HG03378 (cell line): ENCODE results near the gene PPP1R9B.

ENCODE experiments used
- ATAC-seq: cut with Tn5 transposase; IDR thresholded peaks from one replicate; pipeline ENCODE4 v1.9.1; 2021; ENCODE audit warnings: mild to moderate bottlenecking, moderate library complexity; ENCODE audit not compliant: unreplicated experiment

Gene PPP1R9B

DNA sequence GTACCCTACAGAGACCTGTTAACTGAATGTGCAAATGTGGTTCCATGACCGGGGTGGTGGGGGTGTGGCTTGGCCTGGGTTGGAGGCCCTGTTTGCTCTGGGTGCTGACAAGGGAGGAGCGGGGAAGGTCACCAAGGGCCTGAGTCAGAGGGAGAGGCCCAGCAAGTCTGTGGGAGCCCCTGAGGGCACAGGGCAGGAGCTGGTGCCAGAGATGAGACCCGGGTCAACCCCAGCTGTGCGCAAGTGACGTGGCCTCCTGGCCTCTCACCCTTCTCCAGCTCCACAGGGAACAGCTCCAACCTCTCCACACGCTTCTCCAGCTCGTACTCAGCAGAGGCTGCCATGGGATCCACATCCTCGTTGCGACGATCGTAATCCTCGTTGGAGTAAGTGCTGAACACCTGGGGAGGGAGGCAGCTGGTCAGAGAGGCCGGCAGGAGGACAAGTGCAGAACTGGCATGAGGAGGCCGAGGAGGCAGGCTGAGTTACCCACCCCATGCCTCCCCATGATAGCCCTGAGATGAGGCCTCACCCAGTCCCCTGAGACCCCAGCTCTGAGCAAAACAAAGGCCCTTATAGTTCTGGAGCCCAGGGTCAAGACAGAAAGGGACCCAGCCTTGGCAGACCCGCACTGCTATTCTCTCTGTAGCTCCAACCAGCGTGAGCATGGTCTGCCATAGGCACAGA lies 5.5 kb downstream of the PPP1R9B start:
- ATAC-seq: no peak

DNA sequence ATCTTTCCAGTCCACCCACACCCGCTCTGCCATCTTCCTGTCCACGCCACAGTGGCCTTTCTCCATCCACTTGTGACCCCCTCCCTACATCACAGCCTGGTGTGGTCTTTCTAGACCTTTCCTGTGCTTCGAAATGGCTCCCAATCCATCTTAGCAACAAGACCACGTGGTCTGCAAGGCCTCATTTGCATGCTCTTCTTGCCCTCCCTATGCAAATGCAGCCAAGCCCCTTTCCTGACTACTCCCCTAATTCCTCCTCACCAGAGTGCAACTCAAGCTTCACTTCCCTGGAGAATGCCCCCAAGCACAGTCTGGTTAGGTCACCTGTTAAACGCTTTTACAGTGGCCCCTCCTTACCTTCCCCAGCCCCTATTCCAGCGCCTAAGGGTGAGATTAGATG lies 6.1 kb downstream of the PPP1R9B start:
- no peak for ATAC-seq

DNA sequence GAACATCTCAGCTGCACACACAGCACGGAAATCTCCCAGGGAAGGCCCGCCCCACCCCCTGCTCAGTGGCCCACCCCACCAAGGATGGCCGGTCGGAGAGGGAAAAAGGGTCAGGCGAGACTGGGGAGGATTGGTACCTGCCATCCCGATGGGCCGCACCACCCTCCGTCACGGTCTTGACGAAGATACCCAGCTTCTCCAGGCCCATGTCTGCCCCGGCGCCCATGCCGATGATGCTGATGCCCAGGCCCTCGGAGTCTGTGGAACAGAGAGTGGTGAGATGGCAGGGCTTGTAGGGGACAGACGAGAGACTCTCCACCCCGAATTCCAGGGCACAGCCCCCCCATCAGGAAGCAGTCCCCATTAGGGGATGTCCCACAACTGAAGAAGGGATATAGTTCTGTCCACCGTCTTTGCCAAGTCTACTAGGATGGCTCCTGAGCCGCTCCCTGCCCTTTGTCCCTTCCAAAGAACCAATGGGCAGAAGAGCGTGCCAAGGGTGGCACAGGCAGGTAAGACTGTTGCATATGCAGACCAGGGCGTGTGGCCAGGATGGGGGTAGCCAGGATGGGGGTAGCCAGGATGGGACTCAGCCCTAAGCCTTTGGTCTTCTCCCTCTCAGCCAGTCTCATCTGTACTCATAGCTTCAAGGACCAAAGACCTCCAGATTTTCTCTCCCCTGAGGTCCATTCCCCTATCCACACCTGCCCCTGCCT lies 6.9 kb downstream of the PPP1R9B start:
- no peak for ATAC-seq

DNA sequence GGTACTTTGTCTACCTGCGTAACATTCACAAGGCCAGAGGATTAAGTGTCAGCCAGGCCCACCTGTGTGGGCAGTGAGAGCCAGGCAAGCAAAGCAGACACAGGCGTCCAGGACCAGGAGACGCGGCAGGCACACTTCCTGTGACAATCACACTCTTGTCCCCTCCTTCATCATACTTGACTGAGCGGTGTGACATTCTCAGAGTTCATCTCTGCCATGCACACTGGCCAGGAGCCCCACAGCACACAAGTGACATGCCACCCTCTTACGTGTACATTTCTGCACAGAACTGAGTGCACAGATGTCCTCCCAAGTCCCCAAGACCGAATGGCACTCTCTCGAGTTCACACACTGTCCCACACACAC lies 8.7 kb downstream of the PPP1R9B start:
- no peak for ATAC-seq

DNA sequence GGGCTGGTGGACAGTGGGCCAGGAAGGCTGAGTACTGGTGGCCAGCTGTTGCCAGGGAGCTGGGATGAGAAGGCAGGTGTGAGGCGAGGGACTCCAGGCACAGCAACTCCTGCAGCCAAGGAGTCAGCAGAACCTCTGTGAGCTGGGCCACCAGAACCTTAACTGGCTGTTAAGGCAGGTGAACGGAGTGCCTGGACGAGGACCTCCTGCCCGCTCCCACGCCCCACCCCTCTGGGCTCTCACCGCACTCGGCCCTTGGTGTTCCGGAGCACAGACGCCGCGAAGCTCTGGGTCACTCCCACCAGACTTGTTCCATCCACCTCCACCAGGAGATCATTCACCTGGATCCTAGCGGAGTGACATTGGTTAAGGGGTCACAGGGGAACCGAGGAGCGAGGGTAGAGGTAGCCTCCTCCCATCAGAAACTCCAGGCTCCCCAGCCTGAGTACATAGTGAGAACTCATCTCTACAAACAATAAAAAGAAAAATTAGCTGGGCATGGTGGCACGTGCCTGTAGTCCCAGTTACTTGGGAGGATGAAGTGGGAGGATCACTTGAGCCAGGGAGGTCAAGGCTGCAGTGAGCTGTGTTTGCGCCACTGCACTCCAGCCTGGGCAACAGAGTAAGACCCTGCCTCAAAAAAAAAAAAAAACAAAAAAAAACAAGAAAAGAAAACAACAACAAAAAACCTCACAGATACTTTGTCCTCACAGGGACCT lies 9.3 kb downstream of the PPP1R9B start:
- ATAC-seq: no peak

DNA sequence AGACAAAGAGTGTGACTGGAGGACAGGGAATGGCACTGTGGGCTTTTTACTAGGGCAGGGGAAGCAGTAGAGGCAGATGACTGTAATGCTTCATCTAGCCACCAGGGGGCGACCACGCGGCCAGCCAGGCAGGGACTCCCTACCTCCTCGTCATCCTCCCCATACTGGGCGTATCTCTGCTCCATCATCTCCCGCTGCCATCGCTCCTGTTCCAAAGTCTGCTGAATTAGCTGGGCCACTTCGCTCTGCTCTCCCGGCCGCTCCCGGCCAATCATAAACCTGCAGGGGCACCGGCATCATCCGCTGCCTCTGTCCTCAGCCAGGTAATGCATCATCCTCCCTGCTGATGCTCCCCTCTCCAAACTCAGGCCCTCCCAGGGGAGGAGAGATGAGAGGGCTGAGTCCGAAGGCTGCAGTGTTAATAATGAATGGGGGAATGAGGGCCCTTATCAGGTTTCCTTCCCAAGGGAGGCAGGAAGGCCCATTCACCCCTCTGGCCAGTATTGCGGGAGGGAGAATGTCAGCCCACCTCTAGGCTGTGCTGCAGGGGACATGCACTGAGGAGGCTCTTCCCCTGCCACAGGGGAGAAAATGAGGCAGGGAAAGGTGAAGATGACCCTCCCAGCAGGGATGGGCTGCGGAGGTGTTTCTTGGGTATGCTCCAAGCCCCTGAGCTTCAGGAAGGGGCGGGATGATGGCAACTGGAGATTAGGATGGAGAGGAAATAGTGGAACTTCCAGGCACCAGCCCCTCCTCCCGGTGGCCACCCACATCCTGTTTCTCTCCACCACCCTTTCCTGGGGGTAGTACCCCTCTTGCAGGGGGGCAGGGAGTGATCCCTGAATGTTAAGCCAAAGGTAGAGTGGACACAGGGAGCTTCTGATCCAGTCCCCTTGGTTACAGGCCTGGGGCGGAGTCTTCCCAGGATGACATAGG lies 10.3 kb downstream of the PPP1R9B start:
- no peak for ATAC-seq

DNA sequence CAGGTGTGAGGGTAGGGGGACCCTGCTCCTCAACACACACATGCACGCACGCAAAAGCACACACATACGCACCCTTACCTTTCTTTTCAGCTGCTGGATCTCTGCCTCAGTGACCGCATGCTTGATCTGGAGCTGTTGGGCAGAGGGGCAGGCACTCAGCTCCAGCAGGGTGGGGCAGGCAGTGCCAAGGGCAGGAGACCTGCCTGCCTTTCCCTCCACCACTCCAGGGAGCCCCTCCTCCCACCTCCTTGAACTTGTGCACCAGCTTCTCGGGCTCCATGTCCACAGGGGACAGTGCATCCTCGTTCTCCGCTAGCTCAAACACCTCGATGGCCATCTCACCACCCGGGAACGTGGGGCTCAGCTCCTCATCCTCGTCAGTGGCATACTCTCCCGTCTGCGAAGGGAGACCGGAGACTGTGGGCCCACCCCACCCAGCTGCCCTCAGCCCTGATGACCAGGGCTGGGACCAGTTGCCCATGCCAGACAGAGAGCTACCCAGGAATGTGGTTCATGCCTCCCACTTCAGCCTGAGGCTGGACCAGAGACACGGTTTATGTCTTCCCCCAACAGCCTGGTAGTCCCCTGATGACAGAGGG lies 11.2 kb downstream of the PPP1R9B start:
- ATAC-seq: no peak

DNA sequence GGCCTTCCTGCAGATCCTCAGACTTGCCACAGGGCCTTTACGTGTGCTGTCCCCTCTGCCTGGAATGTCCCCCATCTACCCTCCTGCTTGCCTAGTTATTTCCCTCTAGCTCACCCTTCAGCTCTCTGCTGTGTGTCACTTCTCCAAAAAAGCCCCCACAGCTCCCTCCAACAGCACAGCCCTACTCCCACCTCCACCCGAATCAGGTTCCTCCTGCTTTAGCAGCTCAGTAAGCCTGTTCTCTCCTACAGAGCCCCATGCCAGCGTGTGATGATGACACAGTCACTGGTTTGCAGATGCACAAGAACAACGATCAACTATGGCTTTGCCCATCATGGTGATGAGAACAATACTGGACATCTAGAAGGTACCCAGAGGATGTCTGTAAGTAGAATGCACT lies 13.4 kb downstream of the PPP1R9B start:
- no peak for ATAC-seq

DNA sequence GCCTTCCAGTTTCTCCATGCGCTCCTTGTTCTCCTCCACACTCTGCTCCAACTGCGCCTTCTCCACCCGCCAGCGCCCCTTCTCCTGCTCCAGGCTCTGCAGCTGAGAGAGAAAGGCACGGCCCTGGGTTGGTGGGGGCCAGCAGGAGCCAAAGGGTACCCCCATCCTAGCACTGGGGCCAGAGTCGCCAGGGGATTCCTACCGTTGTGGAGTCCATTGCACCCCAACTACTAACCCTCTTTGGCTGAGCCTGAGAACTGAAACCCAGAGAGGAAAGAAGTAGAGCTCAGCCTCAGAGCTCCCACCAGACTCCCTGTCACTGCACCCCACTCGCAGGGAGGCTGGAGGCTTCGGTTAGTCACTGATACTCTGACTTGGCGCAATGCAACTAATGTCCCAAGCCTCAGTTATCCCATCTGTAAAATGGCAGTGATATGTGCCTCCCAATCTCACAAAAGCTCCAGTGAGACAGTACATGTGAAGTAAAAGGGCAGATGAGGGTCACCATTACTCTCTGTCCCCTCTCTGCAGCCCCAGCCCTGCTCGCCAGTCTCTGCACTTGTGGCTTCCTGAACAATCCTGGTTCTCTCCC lies 14.3 kb downstream of the PPP1R9B start:
- ATAC-seq: no peak

DNA sequence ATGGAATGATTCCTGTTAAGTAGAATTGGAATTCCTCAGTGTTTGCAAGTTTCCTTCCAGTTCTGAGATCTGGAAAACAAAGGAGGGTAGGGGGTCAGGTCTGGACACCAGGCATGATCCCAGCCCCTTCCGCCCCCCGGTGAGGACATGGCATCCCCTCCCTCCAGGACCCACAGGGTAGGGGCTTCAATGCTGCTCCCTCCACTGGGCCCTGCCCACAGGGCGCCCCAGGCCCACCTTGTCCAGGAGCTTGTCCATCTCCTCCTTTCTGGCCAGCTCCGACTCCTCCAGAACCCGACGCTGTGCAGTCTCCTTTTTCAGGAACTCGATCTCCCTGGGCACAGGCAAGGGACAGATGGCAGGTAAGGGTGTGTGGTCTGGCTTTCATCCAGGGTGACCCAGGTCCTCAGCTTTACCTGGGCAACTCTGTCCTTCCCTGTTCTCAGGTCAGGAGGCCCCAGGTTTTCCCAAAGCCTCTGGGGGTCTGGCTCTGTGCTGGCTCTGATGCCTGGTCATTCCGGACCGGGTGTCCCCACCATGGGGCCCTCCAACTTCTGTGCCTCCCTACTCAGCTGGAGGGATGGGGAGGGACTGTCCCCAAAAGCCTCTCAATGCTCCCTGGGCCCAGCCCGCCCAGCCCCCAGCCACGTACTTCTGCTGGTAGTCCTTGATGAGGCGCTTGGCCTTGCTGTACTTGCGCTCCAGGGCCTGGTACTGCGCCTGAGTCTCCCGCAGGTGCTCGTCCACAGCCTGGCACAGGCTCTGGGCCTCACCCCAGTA lies 15.0 kb downstream of the PPP1R9B start:
- no peak for ATAC-seq

DNA sequence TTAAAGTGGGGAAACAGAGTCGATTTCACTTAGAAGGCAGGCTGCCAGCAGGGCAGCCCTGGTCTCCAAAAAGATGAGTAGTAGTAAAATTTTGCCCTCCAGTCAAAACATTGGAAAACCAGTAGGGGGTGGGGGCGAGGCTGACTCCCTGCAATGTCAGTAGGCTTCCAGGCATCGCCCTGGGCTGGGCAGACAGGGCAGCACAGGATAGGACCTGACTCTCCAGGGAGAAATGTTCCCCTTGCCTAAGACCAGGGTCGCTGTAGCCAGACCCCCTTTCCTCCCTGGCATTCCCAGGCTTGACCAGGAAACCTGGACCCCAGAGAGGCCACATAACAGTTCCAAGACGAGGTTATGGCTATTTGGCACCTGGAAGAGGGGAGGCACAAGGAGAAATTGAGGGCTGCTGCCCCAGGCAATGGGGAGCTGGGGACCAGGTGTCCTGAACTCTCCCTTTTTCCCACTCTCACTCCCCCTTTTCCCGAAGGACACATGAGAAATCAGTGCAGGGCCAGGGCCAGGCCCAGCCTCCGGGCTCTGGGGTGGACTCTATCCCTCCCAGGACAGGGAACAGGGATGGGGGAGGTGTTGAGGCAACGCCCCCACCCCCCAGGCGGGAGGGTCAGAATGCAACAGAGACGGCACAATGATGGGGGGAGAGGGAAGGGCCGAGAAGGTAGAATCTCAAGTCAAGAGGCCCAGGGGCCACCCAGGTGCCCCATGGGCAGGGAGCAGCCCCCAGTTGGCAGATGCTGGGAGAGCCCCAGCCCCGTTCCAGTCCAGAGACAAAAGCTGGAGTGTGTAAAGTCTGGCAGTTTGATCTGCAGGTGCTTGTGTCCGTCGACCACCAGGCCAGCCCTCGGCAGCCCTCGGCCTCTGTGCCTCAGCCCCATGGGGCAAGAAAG lies 16.0 kb downstream of the PPP1R9B start:
- no peak for ATAC-seq

DNA sequence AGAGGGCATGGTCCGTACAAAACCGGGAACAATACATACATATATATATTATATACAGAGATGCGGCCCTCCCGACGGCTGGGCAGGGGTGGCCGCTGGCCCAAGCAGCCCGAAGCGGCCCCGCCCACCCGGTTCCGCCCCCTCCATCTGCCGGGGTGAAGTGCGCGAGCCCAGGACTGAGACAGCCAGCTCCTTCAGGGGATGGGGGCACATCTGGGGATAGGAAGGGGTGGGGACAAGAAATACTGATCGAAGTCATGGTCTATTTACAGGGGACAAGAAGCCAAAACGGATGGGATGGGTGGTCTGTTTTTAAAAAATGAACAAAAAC lies 16.7 kb downstream of the PPP1R9B start:
- ATAC-seq: no peak

DNA sequence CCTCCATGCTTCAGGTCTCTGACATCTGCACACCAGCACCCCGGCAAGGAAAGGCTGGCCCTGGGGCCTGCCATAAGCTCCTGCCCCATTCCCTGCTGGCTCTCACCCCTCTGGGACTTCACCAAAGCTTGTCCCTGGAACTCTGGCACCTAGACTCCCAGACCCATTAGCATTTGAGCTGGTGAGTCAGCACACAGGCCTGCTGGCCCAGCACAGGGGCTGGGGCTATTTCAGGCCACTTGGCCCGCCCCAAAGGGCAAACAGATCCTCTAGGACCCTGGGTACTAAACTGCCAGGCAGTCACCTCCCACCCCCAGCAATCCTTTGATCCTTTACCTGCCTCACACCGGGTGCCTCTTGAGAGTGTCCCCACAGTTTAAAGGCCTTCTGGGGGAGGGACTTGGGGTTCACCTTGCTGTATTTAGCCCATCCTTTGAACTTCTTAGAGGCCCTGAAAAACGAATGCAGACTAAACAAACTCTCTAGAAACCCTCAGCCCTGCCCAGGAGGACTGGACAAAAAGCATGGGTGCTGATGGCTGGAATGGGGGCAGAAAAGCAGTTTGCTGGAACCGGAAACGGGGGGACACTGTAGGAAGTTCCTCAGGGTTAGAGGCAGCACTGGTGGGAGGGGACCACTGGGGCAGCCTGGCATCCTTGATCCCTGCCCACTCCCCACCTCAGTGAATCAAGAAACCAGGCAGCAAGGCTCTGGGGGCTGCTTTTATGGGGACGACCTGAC lies 17.3 kb downstream of the PPP1R9B start:
- ATAC-seq: no peak

DNA sequence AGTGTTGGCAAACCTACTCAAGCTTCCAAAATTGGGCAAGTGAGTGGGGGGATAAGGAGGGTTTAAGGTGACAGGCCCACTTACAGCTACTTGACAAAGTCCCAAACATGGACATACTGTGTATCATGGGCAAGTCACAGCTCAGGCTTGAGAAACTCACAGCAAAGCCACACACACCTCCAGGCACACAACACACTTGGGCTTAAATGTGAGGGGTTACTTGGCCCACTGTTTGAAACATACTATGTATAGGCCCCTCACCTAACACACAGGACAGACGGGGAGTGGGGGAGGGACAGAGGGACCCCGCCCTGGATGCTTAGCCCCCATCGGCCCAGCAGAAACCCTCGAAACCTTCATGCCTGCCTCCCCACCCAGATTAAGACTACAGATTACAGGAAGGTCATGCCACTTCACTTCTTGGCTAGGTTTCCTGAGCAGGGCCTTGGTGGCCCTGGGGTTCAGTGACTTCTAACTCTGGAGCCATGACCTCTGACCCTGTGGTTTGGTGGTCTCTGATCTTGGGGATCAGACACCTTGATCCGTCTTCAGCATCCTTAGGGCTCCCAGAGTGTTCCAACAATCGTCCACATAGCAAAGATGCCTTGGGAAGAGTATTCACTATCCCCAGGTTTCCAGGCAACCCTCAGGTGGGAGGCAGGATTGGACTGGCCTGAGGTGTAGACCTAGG lies 18.2 kb downstream of the PPP1R9B start:
- no peak for ATAC-seq

DNA sequence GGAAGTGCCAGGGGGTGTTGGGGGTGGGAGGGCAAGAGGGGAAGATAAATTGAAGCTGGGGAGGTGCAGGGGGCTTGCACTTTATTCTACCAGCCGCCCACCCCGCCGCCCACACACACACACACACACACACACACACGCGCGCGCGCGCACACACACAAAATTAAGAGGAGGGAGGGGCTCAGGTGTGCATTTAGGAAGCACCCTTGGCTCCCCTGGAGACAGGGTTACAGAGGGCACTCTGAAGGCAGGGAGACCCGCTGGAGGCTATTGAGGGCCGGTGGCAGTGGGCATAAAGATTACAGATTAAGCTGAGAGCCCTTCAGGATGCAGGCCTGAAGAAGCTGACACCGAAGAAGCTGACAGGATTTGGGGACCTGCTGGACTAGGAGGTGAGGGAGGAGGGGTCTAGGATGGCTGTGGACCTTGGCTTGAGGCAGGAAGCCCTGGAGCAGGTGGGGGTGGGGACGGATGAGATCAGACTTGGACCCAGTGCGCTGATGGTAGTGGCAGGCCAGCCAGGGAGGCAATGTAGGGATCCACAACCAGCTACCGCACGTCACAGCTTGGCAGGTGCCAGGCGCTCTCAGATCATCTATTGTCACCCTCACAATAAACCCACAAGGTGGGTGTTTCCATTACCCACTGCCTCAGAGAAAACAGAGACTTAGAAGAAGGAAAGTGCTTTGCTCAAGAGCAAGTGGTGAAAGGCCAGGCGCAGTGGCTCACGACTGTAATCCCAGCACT lies 19.7 kb downstream of the PPP1R9B start:
- ATAC-seq: no peak

DNA sequence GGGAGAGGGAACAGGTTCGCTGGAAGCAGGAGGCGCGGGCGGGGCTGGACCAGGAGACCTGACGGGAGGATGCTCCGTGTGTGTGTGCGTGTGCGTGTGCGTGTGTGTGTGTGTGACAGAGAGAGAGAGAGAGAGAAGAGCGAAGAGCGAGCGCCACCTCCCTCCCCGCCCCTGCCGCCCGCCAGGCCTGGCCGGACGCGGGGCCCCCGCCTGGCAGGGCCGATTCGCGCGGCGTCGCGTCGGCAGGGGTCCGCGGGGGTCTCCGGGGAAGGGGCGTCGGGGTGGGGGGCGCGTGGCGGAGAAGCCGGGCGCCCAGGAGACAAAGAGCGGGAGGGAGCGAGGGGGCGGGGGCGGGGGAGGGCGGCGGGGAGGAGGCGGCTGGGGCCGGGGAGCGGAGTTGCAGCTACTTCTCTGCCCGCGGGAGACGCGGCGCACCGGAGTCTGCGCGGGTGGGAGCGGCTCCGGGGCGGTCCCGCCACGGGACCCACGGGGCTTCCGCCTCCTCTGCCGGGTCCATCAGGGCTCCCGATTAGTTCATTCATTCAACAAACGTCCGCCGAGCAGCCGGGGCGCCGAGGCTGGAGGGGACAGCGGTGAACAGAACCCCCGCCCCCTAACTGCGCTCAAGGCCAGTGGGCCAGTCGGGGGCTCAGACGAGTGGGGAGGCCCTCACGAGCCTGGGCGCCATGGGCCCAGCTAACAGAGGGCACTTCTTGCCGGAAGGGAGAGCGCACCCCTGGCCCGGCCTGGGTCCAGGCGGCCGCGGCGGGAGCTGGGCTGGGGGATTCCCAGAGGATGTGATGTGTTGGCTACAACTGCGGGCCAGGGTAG lies 20.5 kb downstream of the PPP1R9B start, which contains the start of gene SAMD14:
SAMD14 (minus strand) TSS at position 433 of the 831 bp plus-strand sequence. CDS start 5,201 bp downstream, outside the sequence.
- no peak for ATAC-seq
